Neural cell (in vitro differentiated cells): ENCODE measurements around the gene ATP2C2. TPM values are rescaled to one million over a fixed set of nuclear protein-coding genes. Genes with fewer than 3 reads are reported as not detected.

Experiments
- H2AFZ ChIP-seq: fragments of 200-600, 300-800 bp; sonication (generic), shearing (Covaris generic); 2 replicates; pipeline ENCODE4 v1.6.0; 2014; ENCODE audit warnings: low read depth, mild to moderate bottlenecking, antibody characterized with exemption, low read length, moderate library complexity
- H3F3A ChIP-seq: fragments of 200-600 bp; shearing (Covaris generic); 2 replicates; pipeline ENCODE4 v1.6.1; 2016; ENCODE audit warnings: mild to moderate bottlenecking, moderate library complexity, mixed read lengths, antibody characterized with exemption, low read length; ENCODE audit not compliant: insufficient read depth, poor library complexity, severe bottlenecking
- H3K27ac ChIP-seq: fragments of 200-600, 300-800 bp; sonication (generic), shearing (Covaris generic); 2 replicates; pipeline ENCODE4 v1.5.1; 2014; ENCODE audit warnings: mild to moderate bottlenecking, low read length, moderate library complexity
- H3K27me3 ChIP-seq: fragments of 300-800, 200-600 bp; sonication (generic), shearing (Covaris generic); 2 replicates; pipeline ENCODE4 v1.6.0; 2014; ENCODE audit warnings: mild to moderate bottlenecking, low read depth, low read length, moderate library complexity; ENCODE audit not compliant: insufficient read depth
- H3K36me3 ChIP-seq: fragments of 300-800, 200-600 bp; sonication (generic), shearing (Covaris generic); 2 replicates; pipeline ENCODE4 v1.5.1; 2014; ENCODE audit warnings: mild to moderate bottlenecking, antibody characterized with exemption, low read length, moderate library complexity; ENCODE audit not compliant: insufficient read depth
- H3K4me2 ChIP-seq: fragments of 300-800, 200-600 bp; sonication (generic), shearing (Covaris generic); 2 replicates; pipeline ENCODE4 v1.6.0; 2014; ENCODE audit warnings: mild to moderate bottlenecking, low read length
- H3K4me3 ChIP-seq: fragments of 300-800, 200-600 bp; sonication (generic), shearing (Covaris generic); 2 replicates; pipeline ENCODE4 v1.5.1; 2014; ENCODE audit warnings: mild to moderate bottlenecking, low read length, moderate library complexity
- H3K79me2 ChIP-seq: fragments of 200-600 bp; shearing (Covaris generic); replicated peaks from 2 replicates; pipeline ENCODE4 v1.6.0; 2014; ENCODE audit warnings: mild to moderate bottlenecking, low read length, moderate library complexity; ENCODE audit not compliant: insufficient read depth
- H3K9ac ChIP-seq: fragments of 300-800, 200-600 bp; sonication (generic), shearing (Covaris generic); 2 replicates; pipeline ENCODE4 v1.6.1; 2016; ENCODE audit warnings: mild to moderate bottlenecking, low read length, mixed read lengths
- H3K9me2 ChIP-seq: fragments of 200-600 bp; shearing (Covaris generic); 2 replicates; pipeline ENCODE4 v1.6.1; 2016; ENCODE audit warnings: mild to moderate bottlenecking, low read length, mixed read lengths; ENCODE audit not compliant: insufficient read depth
- H3K9me3 ChIP-seq: fragments of 200-600, 300-800 bp; sonication (generic), shearing (Covaris generic); 2 replicates; pipeline ENCODE4 v1.6.1; 2016; ENCODE audit warnings: mild to moderate bottlenecking, mixed run types, low read length, moderate library complexity, mixed read lengths
- H4K20me1 ChIP-seq: fragments of 200-600 bp; shearing (Covaris generic); 2 replicates; pipeline ENCODE4 v1.6.1; 2016; ENCODE audit warnings: mild to moderate bottlenecking, mixed run types; ENCODE audit not compliant: insufficient read depth
- CTCF ChIP-seq: fragments of 450-650 bp; IDR thresholded peaks from 2 replicates; pipeline ENCODE4 v1.5.1; 2014; ENCODE audit warnings: antibody characterized with exemption, mild to moderate bottlenecking, moderate library complexity; ENCODE audit not compliant: poor library complexity, severe bottlenecking
- EP300 ChIP-seq: fragments of 450-650 bp; conservative IDR thresholded peaks from 2 replicates; pipeline ENCODE4 v1.6.1; 2014; ENCODE audit warnings: antibody characterized with exemption, mild to moderate bottlenecking, moderate library complexity; ENCODE audit not compliant: poor library complexity, severe bottlenecking
- EZH2 ChIP-seq: fragments of 200-600, 300-800 bp; shearing (Covaris generic), sonication (generic); IDR thresholded peaks from 2 replicates; pipeline ENCODE4 v1.6.1; 2014; ENCODE audit warnings: antibody characterized with exemption, low read length, borderline replicate concordance, mild to moderate bottlenecking; ENCODE audit not compliant: insufficient read depth, poor library complexity, severe bottlenecking
- MXI1 ChIP-seq: fragments of 450-650 bp; conservative IDR thresholded peaks from 2 replicates; pipeline ENCODE4 v1.6.1; 2014; ENCODE audit warnings: antibody characterized with exemption, mild to moderate bottlenecking; ENCODE audit not compliant: poor library complexity, severe bottlenecking
- RAD21 ChIP-seq: fragments of 450-650 bp; conservative IDR thresholded peaks from 2 replicates; pipeline ENCODE4 v1.6.1; 2014; ENCODE audit warnings: antibody characterized with exemption, mild to moderate bottlenecking, moderate library complexity
- REST ChIP-seq: IDR thresholded peaks from 2 replicates; pipeline ENCODE4 v1.6.1; 2012; ENCODE audit warnings: borderline replicate concordance
- SMC3 ChIP-seq: fragments of 450-650 bp; conservative IDR thresholded peaks from 2 replicates; pipeline ENCODE4 v1.6.1; 2014; ENCODE audit warnings: antibody characterized with exemption, mild to moderate bottlenecking, moderate library complexity; ENCODE audit not compliant: poor library complexity
- TAF1 ChIP-seq: IDR thresholded peaks from 2 replicates; pipeline ENCODE4 v1.6.1; 2012; ENCODE audit warnings: low read depth
- polyA plus RNA-seq: library from polyadenylated mRNA; depleted of rRNA; stranded (reverse); fragments of >200 nt; gene quantifications from 2 replicates; pipeline ENCODE4 v1.2.3, GENCODE V29; 2014

The ATP2C2 gene
- polyA plus RNA-seq, 1 donor from 2014 or later, result not detected

GRCh38 chr16:84486551-84487235 is 118.4 kb downstream of the ATP2C2 start:
- no peaks in the 10 kb centered on the region for H3K36me3 ChIP-seq

GRCh38 chr16:84487358-84487757 is 119.0 kb downstream of the ATP2C2 start:
- Histone ChIP-seq H4K20me1 (no peaks in the 10 kb centered on the region), H3K9me2 (no peaks in the 10 kb centered on the region), H3K9me3 (no peaks in the 10 kb centered on the region), H3K4me3 (no peak overlapping the region), H3K4me2 (no peak overlapping the region), H3K79me2 (no peaks in the 10 kb centered on the region), H3K36me3 (no peaks in the 10 kb centered on the region), H3K27me3 (no peaks in the 10 kb centered on the region), H3K9ac (no peak overlapping the region), H3K27ac (no peak overlapping the region), H2AFZ (no peak overlapping the region), H3F3A (no peaks in the 10 kb centered on the region)
- no peak for TF ChIP-seq RAD21

More at GRCh38 chr16:84486551-84487235, 118.4 kb downstream of the ATP2C2 start:
- Histone ChIP-seq H4K20me1 (no peaks in the 10 kb centered on the region), H3K9me2 (no peaks in the 10 kb centered on the region), H3K27me3 (no peaks in the 10 kb centered on the region), H3K4me3 (no peak overlapping the region), H3K79me2 (no peaks in the 10 kb centered on the region), H2AFZ (no peak overlapping the region), H3K4me2 (no peak overlapping the region), H3K27ac (no peak overlapping the region), H3F3A (no peaks in the 10 kb centered on the region), H3K9me3 (no peaks in the 10 kb centered on the region), H3K9ac (no peak overlapping the region)
- TF ChIP-seq TAF1, result no peak
- TF ChIP-seq MXI1, result no peak
- TF ChIP-seq EZH2, result no peak
- TF ChIP-seq EP300, result no peak
- TF ChIP-seq CTCF, result no peak
- no peak for TF ChIP-seq RAD21

DNA sequence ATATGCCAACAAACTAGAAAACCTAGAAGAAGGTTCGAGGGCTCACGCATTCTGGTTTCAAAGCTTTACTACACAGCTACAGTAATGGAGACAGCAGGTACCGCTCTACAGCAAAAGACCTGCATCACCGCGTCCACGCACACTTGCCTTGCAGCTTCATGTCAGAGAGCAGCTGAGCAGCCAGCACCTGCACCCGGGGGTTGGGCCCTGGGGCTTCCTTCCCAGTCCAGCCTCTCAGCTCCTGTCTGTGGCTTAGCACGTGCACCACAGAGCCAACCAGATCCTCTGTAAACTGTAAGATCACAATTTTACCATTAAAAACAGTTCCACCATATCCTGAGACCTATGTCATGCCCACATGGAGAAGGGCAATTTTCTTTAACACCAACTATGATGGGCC is 120.8 kb downstream of the ATP2C2 start:
- no peak overlapping the region for H3K27ac ChIP-seq
- H2AFZ ChIP-seq, result no peak overlapping the region
- no peak overlapping the region for H3K9ac ChIP-seq
- H4K20me1 ChIP-seq, result no peaks in the 10 kb centered on the region
- no peak overlapping the region for H3K4me2 ChIP-seq
- H3K9me3 ChIP-seq, result peaks cover 4% of the 10 kb centered on the region
- TF ChIP-seq SMC3, result no peak
- no peak overlapping the region for H3K4me3 ChIP-seq
- no peaks in the 10 kb centered on the region for H3K79me2 ChIP-seq
- H3K27me3 ChIP-seq, result no peaks in the 10 kb centered on the region
- peaks cover 12% of the 10 kb centered on the region for H3K36me3 ChIP-seq
- H3F3A ChIP-seq, result no peaks in the 10 kb centered on the region
- no peaks in the 10 kb centered on the region for H3K9me2 ChIP-seq

DNA sequence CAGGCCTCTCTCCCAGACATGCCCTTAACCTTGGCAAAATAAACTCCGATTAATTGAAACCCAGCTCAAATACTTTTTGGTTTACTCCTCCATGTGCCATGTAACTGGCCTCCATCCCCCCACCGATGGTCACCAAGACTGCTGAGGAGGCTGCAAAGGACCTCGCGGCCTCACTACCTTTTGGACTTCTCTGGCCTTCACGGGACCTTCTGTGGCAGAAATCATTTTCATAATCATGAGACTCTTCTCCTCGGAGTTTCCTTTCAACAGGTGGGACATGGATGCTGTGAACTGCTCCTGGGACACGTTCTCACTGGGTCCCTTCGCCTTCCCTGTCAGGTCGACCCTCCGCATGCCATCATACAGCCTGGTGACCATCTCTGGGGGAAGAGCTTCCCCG is 127.2 kb downstream of the ATP2C2 start:
- H4K20me1 ChIP-seq, result no peaks in the 10 kb centered on the region

More for the DNA sequence above, 127.2 kb downstream of the ATP2C2 start:
- Histone ChIP-seq H3K36me3 (peaks cover 23% of the 10 kb centered on the region), H3F3A (no peaks in the 10 kb centered on the region), H3K4me2 (no peak overlapping the region), H3K27ac (no peak overlapping the region), H3K9me2 (no peaks in the 10 kb centered on the region), H3K9ac (no peak overlapping the region), H3K79me2 (no peaks in the 10 kb centered on the region), H2AFZ (no peak overlapping the region), H3K9me3 (peaks cover 4% of the 10 kb centered on the region), H3K27me3 (no peaks in the 10 kb centered on the region), H3K4me3 (no peak overlapping the region)
- TF ChIP-seq CTCF (no peak), REST (no peak), TAF1 (no peak), MXI1 (no peak), RAD21 (no peak)
